Cerebellar nuclear complex (tissue), 1 donor: ENCODE results near the gene ALKAL2.

Source experiments
- DNase-seq, 2 experiments: peaks; one replicate each; lab custom pipeline; 2025; lab: John Stamatoyannopoulos, UW

ALKAL2 gene

GRCh38 chr2:246489-247144 lies 41.3 kb downstream of the ALKAL2 start:
- DNase-seq = no peak

GRCh38 chr2:244547-244946 lies 43.3 kb downstream of the ALKAL2 start:
- no peak for DNase-seq

DNA sequence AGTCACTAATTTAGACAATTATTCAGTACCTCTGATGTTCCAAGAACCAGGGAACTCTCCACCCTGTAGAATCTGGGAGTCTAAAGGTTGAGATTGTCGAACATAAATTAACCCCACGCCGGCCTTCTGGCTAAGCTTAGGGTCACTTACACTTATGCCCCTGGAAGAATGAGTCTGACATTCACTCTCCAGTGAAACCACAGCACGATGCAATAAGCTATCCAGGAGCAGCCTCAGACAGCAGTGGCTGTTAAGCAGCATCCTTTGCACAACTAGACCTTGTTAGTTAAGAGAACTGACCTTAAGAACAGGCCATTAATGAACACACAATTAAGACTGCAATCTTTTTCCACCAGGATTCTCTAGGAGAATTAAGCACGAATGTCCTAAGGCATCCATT lies 49.0 kb downstream of the ALKAL2 start:
- no peak for DNase-seq

- no peak for DNase-seq
These were observed 49.5 kb downstream of the ALKAL2 start for GRCh38 chr2:238431-238830.

DNA sequence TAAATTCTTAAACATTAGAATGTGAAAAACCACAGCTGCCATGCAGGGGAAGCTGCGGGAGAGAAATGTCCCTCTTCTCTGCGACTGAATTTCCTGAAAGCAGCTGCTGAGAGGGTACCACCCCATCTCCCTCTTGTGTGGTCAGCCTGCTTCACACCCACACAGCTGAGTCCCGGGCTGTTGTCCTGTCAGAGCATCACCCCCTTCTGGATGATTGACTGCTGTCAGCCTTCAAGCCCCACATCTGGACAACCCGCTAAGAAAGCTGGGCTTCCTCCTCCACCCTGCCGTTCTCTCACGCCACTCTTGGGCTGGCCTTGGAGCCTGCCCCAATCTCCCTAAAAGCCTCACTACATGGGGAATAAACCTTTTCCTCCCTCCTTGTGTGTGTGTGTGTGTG lies 50.0 kb downstream of the ALKAL2 start:
- DNase-seq = no peak

DNA sequence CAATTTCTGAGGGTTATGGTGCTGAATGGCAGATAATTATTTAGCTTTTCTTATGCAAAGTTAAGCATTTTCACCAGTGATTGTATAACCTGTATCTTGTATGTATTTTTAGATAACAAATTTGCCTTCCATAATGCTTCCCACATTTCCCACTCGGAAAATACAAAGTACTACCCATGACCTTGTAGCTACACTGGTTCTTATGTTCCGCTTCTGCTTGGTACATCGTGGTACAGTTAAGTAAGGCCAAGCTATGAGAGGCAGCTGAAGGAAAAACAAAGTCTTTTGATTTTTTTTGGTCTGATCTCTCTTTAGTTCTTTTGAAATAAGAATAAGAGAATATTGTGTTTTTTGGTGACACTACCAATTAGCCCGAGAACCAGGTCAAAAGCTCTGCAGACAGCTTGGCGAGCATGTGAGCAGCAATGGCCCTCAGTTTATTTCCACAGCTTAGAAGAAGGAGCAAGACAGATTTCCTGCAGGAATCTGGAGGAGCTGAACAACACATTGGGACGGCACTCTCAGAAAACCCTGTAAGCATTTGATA lies 50.8 kb downstream of the ALKAL2 start:
- no peak for DNase-seq

- no peak for DNase-seq
These were observed 53.5 kb downstream of the ALKAL2 start for GRCh38 chr2:234421-234820.

DNA sequence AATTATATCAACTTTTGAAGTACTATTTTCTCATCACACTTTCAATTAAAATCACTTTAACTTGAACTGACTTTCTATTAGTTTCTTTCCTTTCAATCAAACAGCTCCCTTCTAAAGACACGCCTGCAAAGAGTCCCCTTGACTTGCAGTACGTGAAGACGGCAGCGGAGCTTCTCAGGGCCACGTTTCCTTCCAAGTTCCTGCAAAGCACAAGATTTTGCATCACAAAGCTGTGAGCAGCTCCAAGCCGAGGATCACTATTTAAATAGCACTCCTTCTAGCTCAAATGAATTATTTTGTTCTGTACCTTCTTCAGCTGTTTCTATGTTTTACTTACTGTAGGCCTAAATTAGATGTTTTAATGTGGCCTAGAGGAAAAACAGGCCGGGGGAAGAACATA lies 54.9 kb downstream of the ALKAL2 start:
- DNase-seq = no peak

- DNase-seq = no peak
These were observed 56.2 kb downstream of the ALKAL2 start for GRCh38 chr2:231521-232185.
